Activated B cell treated with CpG ODN at 0.5 μM for 24 hours (primary cell): Measurements from ENCODE around the gene IQCE. TPM values are rescaled to one million over a fixed set of nuclear protein-coding genes. Genes with fewer than 3 reads are reported as not detected.

Experiments used
- ATAC-seq: fragments of 200-7000 bp; cut with Tn5 transposase; one replicate; pipeline ENCODE4 v1.10.0; 2021; ENCODE audit warnings: low read depth, mild to moderate bottlenecking, moderate library complexity
- CTCF ChIA-PET: fragments of 350-600 bp; sonication (Branson Sonifier 250); formaldehyde crosslinking; loops from one replicate; lab custom pipeline; 2021; ENCODE audit warnings: antibody characterized with exemption; lab: Charles Lee
- POLR2A ChIA-PET: fragments of 350-600 bp; sonication (Branson Sonifier 250); formaldehyde crosslinking; loops from one replicate; lab custom pipeline; 2021; ENCODE audit warnings: antibody characterized with exemption; lab: Charles Lee
- DNase-seq: peaks from one replicate; pipeline ENCODE4 v3.0.0; 2022
- H3K27ac Mint-ChIP-seq: one replicate; pipeline ENCODE4 v1.8.0; 2020; ENCODE audit warnings: mixed read lengths
- H3K27me3 Mint-ChIP-seq: one replicate; pipeline ENCODE4 v1.8.0; 2021; ENCODE audit warnings: mixed read lengths
- H3K36me3 Mint-ChIP-seq: one replicate; pipeline ENCODE4 v1.8.0; 2021; ENCODE audit warnings: low read depth, mixed read lengths
- H3K4me1 Mint-ChIP-seq: one replicate; pipeline ENCODE4 v1.8.0; 2021; ENCODE audit warnings: mixed read lengths
- H3K4me3 Mint-ChIP-seq: one replicate; pipeline ENCODE4 v1.8.0; 2020; ENCODE audit warnings: mild to moderate bottlenecking, mixed read lengths
- H3K9me3 Mint-ChIP-seq: one replicate; pipeline ENCODE4 v1.8.0; 2020; ENCODE audit warnings: mixed read lengths
- intact Hi-C: fragments of 100-400 bp; cut with micrococcal nuclease; formaldehyde crosslinking; loops from one replicate; pipeline ENCODE4 v1.15.1; 2024
- total RNA-seq: library from RNA; stranded (reverse); gene quantifications from 2 replicates; pipeline ENCODE4 v1.2.3, GENCODE V29; 2022
- TF ChIP-seq, protein P1 (sequence below): fragments of 200-600 bp; IDR thresholded peaks from one replicate; pipeline ENCODE4 v1.8.0; 2022; ENCODE audit warnings: antibody characterized with exemption, mild to moderate bottlenecking

The IQCE gene
- total RNA-seq, 1 donor from 2014 or later: 7.7 TPM

DNA sequence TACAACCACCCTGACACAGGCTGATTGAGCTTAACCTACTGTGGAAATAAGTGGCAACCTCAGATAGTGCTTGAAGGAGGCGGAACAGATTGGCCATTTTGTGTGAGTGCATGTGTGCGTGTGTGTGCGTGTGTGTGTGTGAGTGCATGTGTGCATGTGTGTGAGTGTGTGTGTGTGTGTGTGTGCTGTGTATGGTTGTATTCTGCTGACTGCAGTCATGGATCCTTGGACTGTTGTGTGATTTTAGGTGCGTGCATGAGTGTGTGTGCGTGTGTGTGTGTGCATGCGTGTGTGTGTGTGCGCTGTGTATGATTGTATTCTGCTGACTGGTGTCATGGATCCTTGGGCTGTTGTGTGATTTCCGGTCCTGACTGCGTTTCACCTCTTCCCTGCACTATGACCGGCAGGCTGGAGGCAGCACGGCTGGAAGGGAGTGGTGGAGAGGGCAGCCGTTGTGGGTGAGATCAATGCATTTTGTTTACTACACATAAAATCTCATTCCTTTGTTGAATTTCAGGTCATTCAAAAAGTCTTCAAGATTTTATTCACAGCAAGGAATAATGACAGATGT, 6.3 kb downstream of the IQCE start:
- Mint-ChIP-seq H3K4me1 (peaks cover 28% of the 10 kb centered on the region), H3K27me3 (no peaks in the 10 kb centered on the region), H3K4me3 (no peak overlapping the region), H3K36me3 (no peaks in the 10 kb centered on the region), H3K27ac (no peak overlapping the region), H3K9me3 (no peaks in the 10 kb centered on the region)
- CTCF ChIA-PET: no interaction called here
- intact Hi-C loops: no loop called here
- ATAC-seq (no peak), DNase-seq (no peak)
- POLR2A ChIA-PET: no interaction called here
- TF ChIP-seq, protein P1, sequence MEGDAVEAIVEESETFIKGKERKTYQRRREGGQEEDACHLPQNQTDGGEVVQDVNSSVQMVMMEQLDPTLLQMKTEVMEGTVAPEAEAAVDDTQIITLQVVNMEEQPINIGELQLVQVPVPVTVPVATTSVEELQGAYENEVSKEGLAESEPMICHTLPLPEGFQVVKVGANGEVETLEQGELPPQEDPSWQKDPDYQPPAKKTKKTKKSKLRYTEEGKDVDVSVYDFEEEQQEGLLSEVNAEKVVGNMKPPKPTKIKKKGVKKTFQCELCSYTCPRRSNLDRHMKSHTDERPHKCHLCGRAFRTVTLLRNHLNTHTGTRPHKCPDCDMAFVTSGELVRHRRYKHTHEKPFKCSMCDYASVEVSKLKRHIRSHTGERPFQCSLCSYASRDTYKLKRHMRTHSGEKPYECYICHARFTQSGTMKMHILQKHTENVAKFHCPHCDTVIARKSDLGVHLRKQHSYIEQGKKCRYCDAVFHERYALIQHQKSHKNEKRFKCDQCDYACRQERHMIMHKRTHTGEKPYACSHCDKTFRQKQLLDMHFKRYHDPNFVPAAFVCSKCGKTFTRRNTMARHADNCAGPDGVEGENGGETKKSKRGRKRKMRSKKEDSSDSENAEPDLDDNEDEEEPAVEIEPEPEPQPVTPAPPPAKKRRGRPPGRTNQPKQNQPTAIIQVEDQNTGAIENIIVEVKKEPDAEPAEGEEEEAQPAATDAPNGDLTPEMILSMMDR: no peak

DNA sequence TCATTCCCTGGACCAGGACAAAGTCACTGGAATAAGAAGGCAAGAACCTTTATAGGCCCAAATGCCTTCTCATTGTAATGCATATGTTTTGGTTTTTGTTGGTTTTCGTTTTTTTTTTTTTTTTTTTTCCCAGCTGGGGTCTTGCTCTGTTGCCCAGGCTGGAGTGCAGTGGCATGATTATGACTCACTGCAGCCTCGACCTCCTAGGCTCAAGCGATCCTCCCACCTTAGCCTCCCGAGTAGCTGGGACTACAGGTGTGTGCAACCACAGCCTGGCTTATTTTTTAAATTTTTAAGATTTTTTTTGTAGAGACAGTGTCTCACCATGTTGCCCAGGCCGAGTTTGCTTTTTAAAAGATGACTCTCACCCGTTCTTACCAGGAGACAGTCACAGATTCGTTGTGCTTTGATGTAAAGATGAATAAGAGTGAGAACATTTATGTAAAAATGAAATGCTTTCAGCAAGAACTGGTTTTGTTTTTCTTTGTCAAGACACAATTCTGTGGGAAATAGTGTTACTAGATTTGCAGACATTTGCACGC, 7.6 kb downstream of the IQCE start:
- intact Hi-C loops: no loop called here
- Mint-ChIP-seq H3K27me3 (no peaks in the 10 kb centered on the region), H3K36me3 (no peaks in the 10 kb centered on the region), H3K4me1 (peaks cover 25% of the 10 kb centered on the region), H3K9me3 (no peaks in the 10 kb centered on the region), H3K27ac (no peak overlapping the region), H3K4me3 (no peak overlapping the region)
- TF ChIP-seq, protein P1: no peak
- ATAC-seq (no peak), DNase-seq (no peak)
- CTCF ChIA-PET: interaction anchor here (1.3 to 1.9 kb wide), 3 partner anchors 68 to 143 kb away, joined by 5 to 9 read pairs (median 8); no protein-coding TSS in a partner anchor
- POLR2A ChIA-PET: interaction anchor here (1.3 to 1.6 kb wide), 2 partner anchors 46 to 48 kb away, joined by 3 to 8 read pairs; no protein-coding TSS in a partner anchor

DNA sequence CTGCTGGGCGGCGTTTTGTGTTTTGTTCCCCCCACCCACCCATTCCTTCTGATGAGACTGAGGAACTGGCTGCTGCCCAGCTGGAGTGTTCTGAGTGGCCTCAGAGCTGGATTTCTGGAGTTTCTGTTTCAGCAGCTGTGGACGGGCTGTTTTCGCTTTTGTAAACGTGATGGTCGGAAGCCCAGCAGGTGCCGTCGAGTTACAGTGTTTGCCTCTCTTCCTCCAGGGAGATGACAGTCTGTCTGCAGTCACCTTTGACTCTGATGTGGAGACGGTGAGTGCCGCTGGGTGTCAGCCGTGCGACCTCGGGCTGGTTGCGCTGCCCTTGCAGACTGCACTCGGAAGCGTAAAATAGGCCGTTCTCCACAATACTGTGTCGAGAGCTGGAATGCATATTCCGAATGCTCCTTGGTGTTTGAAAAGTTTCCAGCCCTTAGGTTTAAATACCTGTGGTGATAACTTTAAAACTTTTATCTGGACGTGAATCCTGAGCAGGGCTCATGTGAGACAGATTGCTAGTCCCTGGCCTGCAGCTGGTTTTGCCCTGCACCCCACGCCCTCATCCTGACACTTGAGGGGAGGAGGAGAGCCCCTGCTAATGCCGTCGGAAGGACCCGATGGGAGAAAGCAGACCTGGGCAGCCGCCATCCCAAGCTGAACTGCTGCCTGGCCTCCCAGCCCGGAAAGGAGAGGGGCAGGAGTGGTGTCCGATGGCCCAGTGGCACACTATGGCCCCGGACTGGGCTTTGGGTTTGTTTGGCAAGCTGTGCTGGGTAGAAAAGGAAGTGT, 8.3 kb downstream of the IQCE start:
- no peaks in the 10 kb centered on the region for H3K27me3 Mint-ChIP-seq

DNA sequence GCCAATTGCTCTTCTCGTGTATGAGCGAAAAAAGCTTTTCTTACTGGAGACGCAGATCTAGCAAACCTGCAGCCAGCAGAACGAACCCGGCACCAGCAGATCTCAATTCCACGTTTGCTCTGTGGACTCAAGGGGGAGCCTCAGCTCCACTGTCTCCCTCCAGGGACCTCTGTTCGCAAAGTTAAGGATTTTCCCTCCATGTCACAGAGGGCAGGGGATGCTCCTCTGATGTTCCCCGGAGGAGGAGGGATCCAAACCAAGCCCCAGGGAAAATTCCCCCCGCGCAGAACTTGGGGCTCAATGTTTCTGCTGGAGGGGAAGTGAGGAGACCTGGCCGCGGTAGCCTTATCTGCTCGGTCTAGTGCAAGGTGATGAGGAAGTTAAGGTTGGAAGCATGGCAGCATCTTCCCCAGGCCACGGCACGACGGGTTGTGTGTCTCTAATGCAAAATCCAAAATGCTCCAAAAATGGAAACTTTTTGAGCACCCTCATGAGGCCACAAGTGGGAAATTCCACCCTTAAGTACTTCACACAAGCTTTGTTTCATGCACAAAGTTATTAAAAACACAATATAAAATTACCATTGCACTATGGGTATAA, 9.0 kb downstream of the IQCE start:
- DNase-seq (no peak), ATAC-seq (peak; percentile 58)
- H3K27ac Mint-ChIP-seq: no peak overlapping the region
- no peak overlapping the region for H3K4me3 Mint-ChIP-seq
- ChIA-PET POLR2A (interaction anchor here (0.5 to 1.6 kb wide), 3 partner anchors 47 to 116 kb away, joined by 3 to 8 read pairs (median 5); no protein-coding TSS in a partner anchor), CTCF (interaction anchor here (1.3 to 2.3 kb wide), 3 partner anchors 103 to 142 kb away, joined by 8 to 9 read pairs (median 9); no protein-coding TSS in a partner anchor)
- TF ChIP-seq, protein P1: no peak
- H3K9me3 Mint-ChIP-seq: no peaks in the 10 kb centered on the region
- peaks cover 18% of the 10 kb centered on the region for H3K4me1 Mint-ChIP-seq
- H3K27me3 Mint-ChIP-seq: no peaks in the 10 kb centered on the region
- intact Hi-C loops: loop anchor here (1.0 kb wide), 3 partner anchors 90 to 142 kb away; no protein-coding TSS in a partner anchor
- H3K36me3 Mint-ChIP-seq: no peaks in the 10 kb centered on the region

More for the DNA sequence above, 8.3 kb downstream of the IQCE start:
- Mint-ChIP-seq H3K4me1 (peaks cover 18% of the 10 kb centered on the region), H3K9me3 (no peaks in the 10 kb centered on the region), H3K4me3 (peak overlapping the region; percentile 49), H3K27ac (peak overlapping the region; percentile 50), H3K36me3 (no peaks in the 10 kb centered on the region)
- ChIA-PET POLR2A (interaction anchor here (0.5 to 1.6 kb wide), 3 partner anchors 47 to 101 kb away, joined by 3 to 8 read pairs (median 5); no protein-coding TSS in a partner anchor), CTCF (interaction anchor here (1.3 to 2.3 kb wide), 4 partner anchors 69 to 143 kb away, joined by 5 to 9 read pairs (median 8); no protein-coding TSS in a partner anchor)
- ATAC-seq (peak; percentile 82), DNase-seq (no peak)
- TF ChIP-seq, protein P1: no peak
- intact Hi-C loops: no loop called here
